HG03521 (cell line): ENCODE results near the gene ZBTB20.

Source experiments
- ATAC-seq: cut with Tn5 transposase; IDR thresholded peaks from one replicate; pipeline ENCODE4 v1.9.1; 2021; ENCODE audit warnings: mild to moderate bottlenecking, moderate library complexity; ENCODE audit not compliant: unreplicated experiment

ZBTB20 gene

GRCh38 chr3:114506591-114507300 lies 640.3 kb downstream of the ZBTB20 start:
- ATAC-seq, result no peak

DNA sequence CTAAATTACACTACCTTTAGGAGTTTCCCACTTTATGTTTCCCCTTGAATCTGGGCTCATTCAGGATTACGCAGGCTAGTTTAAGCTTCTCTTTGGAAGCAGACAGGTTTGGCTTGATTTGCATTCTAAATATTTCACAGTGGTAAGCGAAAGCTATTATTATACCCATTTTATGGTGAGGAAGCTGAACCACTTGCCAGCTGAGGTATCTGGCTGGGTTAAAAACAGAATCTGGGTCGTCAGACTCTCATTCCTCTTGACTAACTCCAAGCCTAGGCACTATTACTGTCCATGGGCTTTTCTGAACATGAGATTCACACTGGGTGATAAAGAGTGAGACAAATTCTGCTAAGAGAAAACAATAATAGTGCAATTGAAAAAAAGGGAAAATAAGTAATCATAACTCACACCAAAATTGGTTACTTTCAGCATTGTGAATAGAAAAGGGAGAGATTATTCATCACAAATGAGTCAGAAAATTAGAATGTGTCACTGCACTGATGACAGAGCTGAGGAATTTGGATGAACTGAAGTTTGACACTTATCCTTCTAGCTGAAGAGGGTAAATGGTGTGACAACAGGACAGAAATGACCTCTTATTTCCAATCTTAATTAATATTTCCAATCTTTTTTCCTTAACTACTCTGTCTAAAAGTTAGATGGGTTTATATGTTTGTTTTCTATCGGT lies 642.0 kb downstream of the ZBTB20 start:
- ATAC-seq, result no peak

- no peak for ATAC-seq
Measured at GRCh38 chr3:114502204-114502603, 644.9 kb downstream of the ZBTB20 start.

DNA sequence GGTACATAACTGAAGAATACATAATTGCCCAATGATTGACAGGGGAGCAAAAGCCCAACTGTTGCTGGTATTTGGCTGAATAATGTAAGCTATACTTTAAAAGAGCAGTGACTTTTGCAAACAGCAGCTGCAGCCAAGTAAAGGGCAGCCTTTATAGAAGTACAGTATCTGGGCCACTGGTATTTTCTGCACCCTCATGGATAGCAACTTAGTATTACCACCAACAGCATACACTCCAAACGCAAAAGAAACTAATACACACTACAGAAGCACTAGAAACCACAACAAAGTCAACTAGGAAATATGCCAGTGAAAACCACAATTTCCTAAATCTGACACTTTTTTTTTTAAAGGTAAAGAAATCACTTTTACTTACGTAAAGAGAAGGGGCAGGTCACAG lies 647.1 kb downstream of the ZBTB20 start:
- ATAC-seq, result no peak

- no peak for ATAC-seq
Measured at GRCh38 chr3:114498539-114499370, 648.3 kb downstream of the ZBTB20 start.

DNA sequence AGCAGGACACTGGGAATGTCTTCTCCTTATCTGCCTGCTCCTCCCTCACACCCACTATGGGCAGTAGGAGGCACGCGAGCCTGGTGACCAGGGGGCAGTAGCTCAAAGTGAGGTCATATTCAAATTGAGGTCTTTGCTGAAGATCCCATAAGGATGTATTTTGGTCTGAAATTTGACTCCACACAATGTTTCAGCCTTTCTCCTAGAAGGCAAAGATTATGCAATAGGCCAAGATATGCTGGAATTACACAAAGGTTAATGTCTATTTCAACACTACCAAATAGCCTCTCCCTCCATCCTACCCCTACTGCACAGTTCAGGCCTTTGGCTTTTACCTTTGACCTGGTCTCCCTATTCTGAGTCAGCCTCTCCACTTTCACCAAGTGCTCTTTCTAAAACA lies 650.2 kb downstream of the ZBTB20 start:
- no peak for ATAC-seq

DNA sequence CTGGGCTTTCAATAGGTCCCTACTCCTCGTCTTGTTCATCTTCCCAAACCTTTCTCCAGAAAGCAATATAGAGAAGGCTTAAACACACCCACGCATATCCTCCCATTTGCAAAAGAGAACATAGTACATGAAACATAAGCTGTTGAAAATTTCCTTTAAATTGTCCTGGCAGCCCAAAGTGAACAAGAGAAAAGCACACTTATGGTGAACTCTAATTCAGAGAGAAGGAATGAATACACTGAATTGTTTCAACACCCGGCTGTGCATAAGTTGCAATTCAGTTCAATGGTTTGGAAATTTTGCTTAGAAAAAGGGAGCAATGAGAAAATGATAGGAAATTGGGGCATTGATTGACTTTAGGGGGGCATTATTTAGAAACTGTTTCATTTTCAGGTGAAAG lies 650.6 kb downstream of the ZBTB20 start:
- ATAC-seq, result no peak

GRCh38 chr3:114496021-114496434 lies 651.1 kb downstream of the ZBTB20 start:
- no peak for ATAC-seq

GRCh38 chr3:114494498-114494897 lies 652.6 kb downstream of the ZBTB20 start:
- no peak for ATAC-seq

GRCh38 chr3:114490829-114491228 lies 656.3 kb downstream of the ZBTB20 start:
- ATAC-seq, result no peak

DNA sequence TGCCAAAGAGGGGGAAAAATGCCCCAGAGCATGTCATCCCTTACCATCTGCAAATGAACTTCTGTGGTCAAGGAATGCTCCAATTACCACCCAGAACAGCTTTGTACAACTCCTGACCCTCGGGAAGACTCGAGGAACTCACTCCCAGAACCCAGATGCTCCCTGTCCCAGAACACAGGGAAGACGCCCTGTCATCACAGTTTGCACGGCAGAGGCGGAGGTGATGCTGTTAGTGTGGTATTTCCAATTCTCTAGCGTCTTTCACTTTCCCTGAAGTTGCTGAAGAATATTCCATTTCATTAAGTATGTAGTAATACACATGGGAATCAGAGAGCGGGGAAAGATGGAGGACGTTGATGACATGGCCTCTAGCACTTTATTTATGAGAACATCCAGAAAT lies 659.6 kb downstream of the ZBTB20 start:
- no peak for ATAC-seq

GRCh38 chr3:114484919-114485318 lies 662.2 kb downstream of the ZBTB20 start:
- no peak for ATAC-seq

DNA sequence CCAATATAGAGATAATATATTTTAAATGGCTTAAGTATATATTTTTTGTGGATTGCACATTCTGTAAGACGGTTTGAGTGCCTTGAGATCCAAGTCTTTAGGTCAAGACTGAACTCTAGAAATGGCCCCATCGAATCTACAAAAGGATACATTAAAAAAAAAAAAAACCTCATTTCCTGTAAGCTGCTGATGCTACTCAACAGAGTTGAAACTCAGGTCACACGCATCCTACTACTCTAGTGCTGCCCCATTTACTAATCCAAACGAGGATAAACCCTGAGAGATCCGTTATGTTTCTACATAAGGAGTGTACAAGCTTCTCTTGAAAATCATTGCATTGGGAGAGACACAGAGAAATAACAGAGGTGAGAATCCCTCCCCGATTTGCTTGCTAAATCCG lies 666.0 kb downstream of the ZBTB20 start:
- ATAC-seq, result no peak

- ATAC-seq, result no peak
Measured at GRCh38 chr3:114480442-114480841, 666.6 kb downstream of the ZBTB20 start.

GRCh38 chr3:114478801-114479200 lies 668.3 kb downstream of the ZBTB20 start:
- ATAC-seq, result no peak

DNA sequence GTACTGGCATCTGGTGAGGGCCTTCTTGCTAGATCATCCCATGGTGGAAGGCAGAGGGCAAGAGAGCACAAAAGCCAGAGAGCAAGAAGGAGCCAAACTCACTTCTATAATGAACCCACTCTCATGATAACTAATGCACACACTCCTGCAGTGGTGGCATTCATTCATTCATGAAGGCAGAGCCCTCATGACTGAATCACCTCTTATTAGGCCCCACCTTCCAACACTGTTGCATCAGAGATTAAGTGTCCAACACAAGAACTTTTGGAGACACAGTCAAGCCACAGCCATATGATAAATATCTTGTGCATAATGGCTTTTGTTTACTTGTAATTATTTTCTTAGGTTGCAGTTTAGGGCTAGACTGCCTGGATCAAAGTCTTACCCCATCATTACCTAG lies 670.6 kb downstream of the ZBTB20 start:
- ATAC-seq, result no peak

- no peak for ATAC-seq
Measured at GRCh38 chr3:114471478-114471877, 675.6 kb downstream of the ZBTB20 start.

DNA sequence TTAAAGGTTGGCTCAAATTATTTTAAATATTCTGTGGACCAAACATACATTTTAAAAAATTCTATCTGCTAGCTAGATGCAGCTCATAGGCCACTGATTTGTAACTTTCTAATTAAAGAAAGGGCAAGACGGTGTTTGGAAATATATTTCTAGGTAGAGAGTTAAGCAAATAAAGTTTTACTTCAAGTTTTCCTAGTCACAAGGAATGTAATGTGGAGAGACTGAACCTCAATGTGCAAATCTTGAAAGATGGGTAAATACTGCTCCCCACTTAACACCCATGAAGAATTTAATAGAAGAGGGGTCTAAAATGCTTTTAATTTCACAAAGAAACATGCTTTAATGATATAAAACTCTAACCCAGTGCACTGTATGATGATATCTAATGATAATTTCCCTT lies 678.0 kb downstream of the ZBTB20 start:
- ATAC-seq, result no peak

DNA sequence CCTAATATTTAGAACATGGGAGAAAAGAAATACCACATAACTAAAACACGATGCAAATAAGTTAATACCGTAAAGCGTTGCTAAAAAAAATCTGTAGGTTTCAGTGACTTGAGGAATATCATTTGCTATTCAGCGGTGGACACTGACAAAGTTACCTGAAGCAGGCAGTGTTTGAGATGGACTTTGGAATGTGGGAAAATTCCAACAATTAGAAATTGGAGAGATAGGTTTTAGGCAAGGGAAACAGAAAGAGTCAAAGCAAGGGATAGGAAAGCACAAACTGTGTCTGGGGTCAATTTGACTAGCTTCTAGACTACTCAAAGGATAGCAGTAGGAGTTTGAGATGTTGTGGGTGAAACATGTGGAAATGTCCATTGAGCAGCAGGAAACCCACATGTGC lies 680.3 kb downstream of the ZBTB20 start:
- ATAC-seq, result no peak

GRCh38 chr3:114466251-114466650 lies 680.8 kb downstream of the ZBTB20 start:
- ATAC-seq, result no peak

DNA sequence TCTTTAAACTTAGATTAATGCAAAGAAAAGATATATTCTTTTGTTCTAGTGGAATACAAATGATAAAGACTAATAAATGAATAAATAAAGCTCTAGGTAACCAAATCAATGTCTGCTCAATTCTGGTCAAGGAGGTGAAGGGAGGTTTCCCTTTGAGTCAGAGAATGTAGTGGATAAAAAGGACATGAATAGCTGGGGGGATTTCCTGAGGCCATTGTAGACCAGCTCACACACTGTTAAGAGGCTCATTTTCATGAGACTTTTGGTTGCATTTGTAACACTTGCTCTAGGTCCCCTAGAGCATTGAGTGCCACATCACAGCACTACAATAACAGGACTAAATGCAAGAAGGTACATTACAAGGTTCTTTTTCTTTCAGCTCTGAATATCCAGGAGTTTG lies 682.5 kb downstream of the ZBTB20 start:
- ATAC-seq, result peak; percentile 85

DNA sequence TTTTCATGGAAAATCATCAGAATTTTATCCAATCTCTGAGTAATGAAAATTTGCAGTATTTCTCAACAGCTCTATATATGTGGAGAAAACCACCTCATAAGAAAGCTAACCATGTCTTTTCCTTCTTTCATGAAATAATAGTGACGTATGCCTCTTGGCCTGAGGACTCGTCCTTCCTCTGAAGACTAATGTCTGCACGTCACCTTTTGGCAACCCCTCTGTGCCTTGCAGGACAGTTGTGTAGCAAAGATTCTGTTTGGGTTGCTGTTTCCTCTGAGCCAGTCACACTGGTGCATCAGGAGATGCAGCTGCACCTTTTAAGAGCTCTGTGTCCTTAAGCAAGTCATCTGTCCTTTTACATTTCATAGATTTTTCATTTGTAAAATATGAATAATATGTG lies 684.3 kb downstream of the ZBTB20 start:
- no peak for ATAC-seq
